GM12891 (cell line): ENCODE results near the gene FHIT.

Experiments
- DNase-seq: peaks from one replicate; pipeline ENCODE4 v3.0.0; 2011; ENCODE audit warnings: low spot score; ENCODE audit not compliant: insufficient read length
- FAIRE-seq: peaks from 2 replicates; lab custom pipeline; 2011; peaks lifted over from hg19 to GRCh38; lab: Jason Lieb, UNC
- PAX5 ChIP-seq: IDR thresholded peaks from 2 replicates; pipeline ENCODE4 v1.6.1; 2011; ENCODE audit warnings: low read length, moderate library complexity, mild to moderate bottlenecking; ENCODE audit not compliant: insufficient read depth, severe bottlenecking
- POLR2A ChIP-seq: IDR thresholded peaks from 2 replicates; pipeline ENCODE4 v1.6.1; 2011; ENCODE audit warnings: low read depth, low read length, control low read depth
- POLR2AphosphoS5 ChIP-seq: IDR thresholded peaks from 2 replicates; pipeline ENCODE4 v1.6.1; 2011; ENCODE audit warnings: low read depth, low read length, control low read depth
- POU2F2 ChIP-seq: IDR thresholded peaks from 2 replicates; pipeline ENCODE4 v1.6.1; 2011; ENCODE audit warnings: low read depth, mild to moderate bottlenecking, control low read depth, low read length, moderate library complexity
- SPI1 ChIP-seq: IDR thresholded peaks from 2 replicates; pipeline ENCODE4 v1.6.1; 2011; ENCODE audit warnings: low read depth, low read length, control low read depth
- TAF1 ChIP-seq: IDR thresholded peaks from 2 replicates; pipeline ENCODE4 v1.6.1; 2011; ENCODE audit warnings: low read depth, low read length, control low read depth

FHIT gene

GRCh38 chr3:61108247-61109019 is 142.8 kb downstream of the FHIT start:
- TF ChIP-seq SPI1 = no peak
- DNase-seq (no peak), FAIRE-seq (no peak)

DNA sequence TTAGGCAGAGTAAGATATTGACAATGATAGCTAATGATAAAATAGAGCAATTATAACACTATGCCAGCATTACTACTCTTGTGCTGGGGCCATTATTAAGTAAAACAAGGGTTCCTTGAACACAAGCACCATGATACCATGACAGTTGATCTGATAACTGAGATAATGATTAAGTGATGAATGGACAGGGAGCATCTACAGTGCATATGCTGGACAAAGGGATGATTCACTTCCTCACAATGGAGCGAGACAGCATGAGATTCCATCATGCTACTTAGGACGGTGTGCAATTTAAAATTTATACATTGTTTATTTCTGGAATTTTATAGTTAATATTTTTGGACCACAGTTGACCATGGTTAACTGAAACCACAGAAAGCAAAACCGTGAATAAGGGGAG is 156.6 kb downstream of the FHIT start:
- FAIRE-seq = no peak
- no peak for DNase-seq
- TF ChIP-seq TAF1 (no peak), POU2F2 (no peak), POLR2A (no peak), PAX5 (no peak), SPI1 (no peak), POLR2AphosphoS5 (no peak)

GRCh38 chr3:61093364-61093763 is 157.9 kb downstream of the FHIT start:
- TF ChIP-seq POLR2A (no peak), POLR2AphosphoS5 (no peak), SPI1 (no peak), PAX5 (no peak), TAF1 (no peak), POU2F2 (no peak)
- FAIRE-seq (no peak), DNase-seq (no peak)

DNA sequence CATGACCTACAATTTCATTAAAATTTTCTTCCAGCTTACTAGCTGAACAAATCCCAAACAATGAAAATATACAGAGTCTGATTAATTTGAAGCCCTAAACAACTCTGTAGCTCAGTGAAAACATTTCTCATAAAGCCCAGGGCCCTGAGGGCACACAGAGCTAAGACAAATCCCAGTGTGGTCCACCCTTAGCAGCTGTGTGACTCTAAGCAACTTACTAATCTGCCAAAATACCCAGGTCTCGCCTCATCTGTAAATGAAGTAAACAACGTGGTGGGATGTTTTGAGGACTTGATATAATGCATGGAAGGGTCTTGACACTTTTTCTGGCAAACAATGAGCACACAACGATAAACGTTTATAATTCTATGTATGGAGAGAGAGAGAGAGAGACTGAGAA is 158.4 kb downstream of the FHIT start:
- no peak for FAIRE-seq
- TF ChIP-seq PAX5 (no peak), POLR2AphosphoS5 (no peak), TAF1 (no peak), POU2F2 (no peak), POLR2A (no peak), SPI1 (no peak)
- DNase-seq = no peak

GRCh38 chr3:61090389-61091169 is 160.7 kb downstream of the FHIT start:
- DNase-seq = no peak
- TF ChIP-seq SPI1 (no peak), POLR2AphosphoS5 (no peak), POU2F2 (no peak), POLR2A (no peak), PAX5 (no peak), TAF1 (no peak)
- no peak for FAIRE-seq

- FAIRE-seq (no peak), DNase-seq (no peak)
- TF ChIP-seq POLR2AphosphoS5 = no peak
Measured at GRCh38 chr3:61087465-61087864, 163.8 kb downstream of the FHIT start.

DNA sequence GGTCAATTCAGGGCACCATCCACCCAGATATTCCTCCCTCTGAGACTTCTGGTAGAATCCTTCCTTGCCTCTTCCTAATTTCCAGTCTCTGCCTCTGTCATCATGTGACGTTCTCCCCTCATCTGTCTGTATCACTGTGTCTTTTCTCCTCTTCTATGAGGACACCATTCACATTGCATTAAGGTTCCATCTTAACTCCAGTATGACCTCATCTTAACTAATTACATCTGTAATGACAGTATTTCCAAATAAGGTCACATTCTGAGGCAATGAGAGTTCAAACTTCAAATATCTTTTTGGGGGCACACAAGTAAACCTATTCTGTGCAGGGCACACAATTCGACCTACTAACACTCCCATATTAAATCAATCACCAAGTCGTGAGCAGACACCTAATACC is 169.7 kb downstream of the FHIT start:
- FAIRE-seq (peak; percentile 60), DNase-seq (no peak)
- TF ChIP-seq POLR2A (no peak), POLR2AphosphoS5 (no peak), TAF1 (no peak), SPI1 (no peak), POU2F2 (no peak), PAX5 (no peak)

DNA sequence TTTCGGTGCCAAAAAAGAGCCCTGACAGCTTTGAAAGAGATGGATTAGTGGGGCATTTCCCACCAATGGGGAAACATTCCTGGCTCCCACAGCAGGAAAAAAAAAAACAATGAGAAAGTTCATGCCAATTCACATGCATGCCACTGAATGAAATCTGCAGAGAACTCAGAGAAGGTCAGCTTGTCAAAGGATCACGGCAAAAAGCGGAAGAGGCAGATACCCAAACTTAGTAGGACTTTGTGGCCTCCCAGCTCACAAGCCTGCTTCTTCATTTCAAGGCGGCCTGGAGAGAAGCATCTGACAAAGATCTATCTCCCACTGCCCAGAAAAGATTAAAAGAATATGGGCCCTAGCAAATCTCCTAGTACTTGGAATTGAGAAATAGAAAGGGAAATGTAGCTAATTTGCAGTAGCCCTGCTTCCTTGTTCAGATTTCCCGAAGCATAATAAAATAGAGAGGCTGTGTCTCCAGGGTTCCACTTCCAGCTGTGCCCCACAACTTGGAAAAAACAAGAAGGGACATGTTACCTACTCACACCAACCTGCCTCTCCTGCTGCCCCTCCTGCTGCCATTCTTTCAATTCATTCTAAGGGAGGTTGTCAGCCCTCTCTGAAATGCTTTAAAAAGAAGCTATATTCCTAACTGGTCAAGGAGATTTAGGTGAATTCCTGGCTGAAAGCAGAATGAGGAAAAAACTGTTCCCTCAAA is 170.4 kb downstream of the FHIT start:
- DNase-seq (no peak), FAIRE-seq (no peak)
- no peak for TF ChIP-seq POU2F2
- TF ChIP-seq SPI1 = no peak
- no peak for TF ChIP-seq TAF1
- no peak for TF ChIP-seq POLR2AphosphoS5
- TF ChIP-seq POLR2A = no peak
- no peak for TF ChIP-seq PAX5

DNA sequence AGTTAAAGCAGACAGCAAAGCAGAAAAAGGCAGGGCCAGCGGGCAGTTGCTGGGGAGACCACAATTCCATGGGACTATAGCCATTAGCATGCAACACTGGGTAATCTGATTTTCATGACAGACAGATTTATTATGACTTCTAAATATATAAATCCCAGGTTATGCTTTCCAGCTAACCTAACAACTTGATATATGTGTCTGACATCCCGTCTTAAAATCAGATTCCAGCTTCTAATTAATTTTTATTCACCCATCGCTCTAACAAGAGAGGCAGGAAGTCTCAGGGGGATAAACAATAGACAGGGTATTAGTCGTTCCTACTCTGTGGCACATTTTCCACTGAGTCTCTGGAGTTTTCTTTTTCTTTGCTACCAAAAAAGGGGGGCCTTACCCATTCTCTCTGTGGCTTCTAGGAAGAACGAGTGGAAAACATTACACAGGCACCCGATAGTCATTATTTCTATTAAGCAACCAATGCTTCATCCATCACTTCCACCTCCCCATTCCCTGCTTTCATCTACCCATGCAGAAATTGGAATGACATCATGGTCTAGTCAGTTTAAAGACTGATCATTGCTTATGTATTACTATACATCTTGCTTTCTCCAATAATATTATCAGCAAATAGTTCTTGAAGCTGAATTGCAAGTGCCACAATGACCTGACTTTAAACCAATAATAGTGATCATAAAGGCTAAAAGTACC is 173.1 kb downstream of the FHIT start:
- TF ChIP-seq SPI1 = no peak
- no peak for TF ChIP-seq POLR2A
- no peak for TF ChIP-seq TAF1
- no peak for TF ChIP-seq POLR2AphosphoS5
- TF ChIP-seq POU2F2 = no peak
- TF ChIP-seq PAX5 = no peak
- FAIRE-seq (no peak), DNase-seq (no peak)
